ENCODE measurements around the gene ATPAF1. TPM values are rescaled to one million over a fixed set of nuclear protein-coding genes. Genes with fewer than 3 reads are reported as not detected.

ATPAF1 gene
- total RNA-seq, 2 donors from 2014 or later, result 52.2 to 71.3 TPM

DNA sequence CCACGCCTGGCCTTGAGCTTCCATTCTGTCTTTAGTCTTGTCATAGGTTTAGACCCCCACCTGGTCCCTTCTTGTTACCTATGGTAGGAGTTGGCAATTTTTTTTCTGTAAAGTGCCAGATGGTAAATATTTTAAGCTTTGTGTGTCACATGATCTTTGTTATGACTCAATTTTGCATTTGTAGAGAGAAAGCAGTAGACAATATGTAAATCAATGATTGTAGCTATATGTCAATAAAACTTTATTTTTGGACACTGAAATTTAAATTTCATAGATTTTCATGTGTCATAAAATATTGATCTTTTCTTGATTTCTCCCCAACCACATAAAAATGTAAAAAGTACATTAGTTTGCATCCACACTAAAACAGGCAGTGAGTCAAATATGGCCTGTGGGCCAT lies 72.1 kb downstream of the ATPAF1 start:
- WGBS, result 100% methylated on average over 1 of the region's 1 CpG
- Histone ChIP-seq H3K27me3 (replicated peaks; ENCODE audit: insufficient read depth) (no peaks in the 10 kb centered on the region), H3K4me3 (no peak overlapping the region), H3K9me3 (no peaks in the 10 kb centered on the region), H3K27ac (no peak overlapping the region), H3K36me3 (no peaks in the 10 kb centered on the region), H3K4me1 (replicated peaks) (no peaks in the 10 kb centered on the region)
- intact Hi-C loops (cut with DNase I), result no loop called here
- TF ChIP-seq POLR2AphosphoS5 (IDR thresholded peaks at IDR 0.05), result no peak
- TF ChIP-seq, protein P1, sequence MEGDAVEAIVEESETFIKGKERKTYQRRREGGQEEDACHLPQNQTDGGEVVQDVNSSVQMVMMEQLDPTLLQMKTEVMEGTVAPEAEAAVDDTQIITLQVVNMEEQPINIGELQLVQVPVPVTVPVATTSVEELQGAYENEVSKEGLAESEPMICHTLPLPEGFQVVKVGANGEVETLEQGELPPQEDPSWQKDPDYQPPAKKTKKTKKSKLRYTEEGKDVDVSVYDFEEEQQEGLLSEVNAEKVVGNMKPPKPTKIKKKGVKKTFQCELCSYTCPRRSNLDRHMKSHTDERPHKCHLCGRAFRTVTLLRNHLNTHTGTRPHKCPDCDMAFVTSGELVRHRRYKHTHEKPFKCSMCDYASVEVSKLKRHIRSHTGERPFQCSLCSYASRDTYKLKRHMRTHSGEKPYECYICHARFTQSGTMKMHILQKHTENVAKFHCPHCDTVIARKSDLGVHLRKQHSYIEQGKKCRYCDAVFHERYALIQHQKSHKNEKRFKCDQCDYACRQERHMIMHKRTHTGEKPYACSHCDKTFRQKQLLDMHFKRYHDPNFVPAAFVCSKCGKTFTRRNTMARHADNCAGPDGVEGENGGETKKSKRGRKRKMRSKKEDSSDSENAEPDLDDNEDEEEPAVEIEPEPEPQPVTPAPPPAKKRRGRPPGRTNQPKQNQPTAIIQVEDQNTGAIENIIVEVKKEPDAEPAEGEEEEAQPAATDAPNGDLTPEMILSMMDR (IDR thresholded peaks at IDR 0.05), result no peak
- no peak for TF ChIP-seq POLR2A (IDR thresholded peaks at IDR 0.05)
- no peak for DNase-seq (ENCODE audit: low spot score)

GRCh38 chr1:46595127-46595526 lies 73.0 kb downstream of the ATPAF1 start:
- no peak for TF ChIP-seq POLR2AphosphoS5 (IDR thresholded peaks at IDR 0.05)
- TF ChIP-seq, protein P1 (IDR thresholded peaks at IDR 0.05), result no peak
- TF ChIP-seq POLR2A (IDR thresholded peaks at IDR 0.05), result no peak
- no peaks in the 10 kb centered on the region for H3K27me3 ChIP-seq (replicated peaks; ENCODE audit: insufficient read depth)
- 77% methylated on average over 3 of the region's 3 CpGs for WGBS
- H3K36me3 ChIP-seq, result no peaks in the 10 kb centered on the region
- intact Hi-C loops (cut with DNase I), result no loop called here
- no peak overlapping the region for H3K4me3 ChIP-seq
- no peak for DNase-seq (ENCODE audit: low spot score)
- no peaks in the 10 kb centered on the region for H3K4me1 ChIP-seq (replicated peaks)
- no peaks in the 10 kb centered on the region for H3K9me3 ChIP-seq
- no peak overlapping the region for H3K27ac ChIP-seq

- Histone ChIP-seq H3K9me3 (no peaks in the 10 kb centered on the region), H3K4me1 (replicated peaks) (no peaks in the 10 kb centered on the region), H3K36me3 (no peaks in the 10 kb centered on the region), H3K4me3 (no peak overlapping the region), H3K27me3 (replicated peaks; ENCODE audit: insufficient read depth) (no peaks in the 10 kb centered on the region), H3K27ac (no peak overlapping the region)
- intact Hi-C loops (cut with DNase I), result no loop called here
- TF ChIP-seq POLR2A (IDR thresholded peaks at IDR 0.05) (no peak), POLR2AphosphoS5 (IDR thresholded peaks at IDR 0.05) (no peak)
- TF ChIP-seq, protein P1 (IDR thresholded peaks at IDR 0.05), result no peak
- DNase-seq (ENCODE audit: low spot score), result no peak
- 82% methylated on average over 5 of the region's 5 CpGs for WGBS
These were observed 74.1 kb downstream of the ATPAF1 start for GRCh38 chr1:46594063-46594462.

- TF ChIP-seq, protein P1 (IDR thresholded peaks at IDR 0.05), result no peak
- TF ChIP-seq POLR2A (IDR thresholded peaks at IDR 0.05), result no peak
- TF ChIP-seq POLR2AphosphoS5 (IDR thresholded peaks at IDR 0.05), result no peak
- Histone ChIP-seq H3K27me3 (replicated peaks; ENCODE audit: insufficient read depth) (no peaks in the 10 kb centered on the region), H3K4me3 (no peak overlapping the region), H3K9me3 (no peaks in the 10 kb centered on the region), H3K27ac (no peak overlapping the region), H3K36me3 (no peaks in the 10 kb centered on the region), H3K4me1 (replicated peaks) (no peaks in the 10 kb centered on the region)
- intact Hi-C loops (cut with DNase I), result no loop called here
- DNase-seq (ENCODE audit: low spot score), result no peak
- WGBS, result 93% methylated on average over 4 of the region's 4 CpGs
These were observed 75.3 kb downstream of the ATPAF1 start for GRCh38 chr1:46592823-46593222.

DNA sequence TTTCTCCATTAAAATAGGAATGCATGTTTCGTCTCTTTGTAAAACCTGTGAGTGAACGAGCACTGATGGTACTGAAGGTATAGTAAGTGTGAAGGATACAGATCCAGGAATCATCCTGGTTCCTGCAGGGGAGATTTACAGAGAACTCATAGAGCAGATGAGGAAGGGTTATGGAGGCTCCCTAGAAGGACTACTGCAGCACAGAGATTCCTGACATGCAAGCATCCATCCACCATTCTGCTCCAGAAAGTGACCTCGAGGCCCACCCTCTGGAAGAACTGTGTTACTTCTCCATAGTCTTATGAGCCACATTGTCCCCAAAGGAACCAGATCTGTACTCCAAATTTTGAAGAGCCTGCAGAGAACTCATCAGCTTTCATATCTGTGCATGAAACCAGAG lies 78.6 kb downstream of the ATPAF1 start:
- no peak overlapping the region for H3K4me3 ChIP-seq
- H3K9me3 ChIP-seq, result no peaks in the 10 kb centered on the region
- H3K27ac ChIP-seq, result no peak overlapping the region
- H3K27me3 ChIP-seq (replicated peaks; ENCODE audit: insufficient read depth), result no peaks in the 10 kb centered on the region
- intact Hi-C loops (cut with DNase I), result no loop called here
- H3K36me3 ChIP-seq, result no peaks in the 10 kb centered on the region
- TF ChIP-seq, protein P1 (IDR thresholded peaks at IDR 0.05), result no peak
- TF ChIP-seq POLR2AphosphoS5 (IDR thresholded peaks at IDR 0.05), result no peak
- no peak for TF ChIP-seq POLR2A (IDR thresholded peaks at IDR 0.05)
- DNase-seq (ENCODE audit: low spot score), result no peak
- 85% methylated on average over 3 of the region's 3 CpGs for WGBS
- no peaks in the 10 kb centered on the region for H3K4me1 ChIP-seq (replicated peaks)

Measured in prostate gland (tissue), 2 donors.